CD14-positive monocyte (primary cell): Measurements from ENCODE around the gene AATK. TPM values are rescaled to one million over a fixed set of nuclear protein-coding genes. Genes with fewer than 3 reads are reported as not detected.

Experiments
- DNase-seq, 3 donors: peaks; one replicate each; pipeline ENCODE4 v3.0.0-alpha.2; 2011 to 2022
- H2AFZ ChIP-seq: 2 replicates; pipeline ENCODE4 v1.6.0; 2012; ENCODE audit warnings: mild to moderate bottlenecking, low read depth, low read length, inconsistent platforms; ENCODE audit not compliant: insufficient read depth, poor library complexity, severe bottlenecking
- H3K27ac ChIP-seq, 2 donors: 1 replicate in 1 of 2; 2 replicates in 1 of 2; pipeline ENCODE4 v1.5.1; 2012 to 2013; ENCODE audit warnings: low read length in 2 of 2, control low read depth in 1 of 2, inconsistent platforms in 1 of 2, low read depth in 1 of 2, mild to moderate bottlenecking in 1 of 2
- H3K27me3 ChIP-seq, 2 donors: one replicate each; pipeline versions ENCODE4 v1.6.0 to v1.6.1; 2011 to 2013; ENCODE audit warnings: low read length in 2 of 2; ENCODE audit not compliant: control insufficient read depth in 2 of 2, insufficient read depth in 2 of 2
- H3K36me3 ChIP-seq, 2 donors: replicated peaks in 1 of 2; 1 replicate in 1 of 2; 2 replicates in 1 of 2; pipeline versions ENCODE4 v1.5.1 to v1.6.1; 2012 to 2013; ENCODE audit warnings: low read length in 2 of 2, control low read depth in 1 of 2, inconsistent platforms in 1 of 2, mild to moderate bottlenecking in 1 of 2; ENCODE audit not compliant: insufficient read depth in 2 of 2, control insufficient read depth in 1 of 2
- H3K4me1 ChIP-seq, 2 donors: 1 replicate in 1 of 2; 2 replicates in 1 of 2; pipeline versions ENCODE4 v1.5.1 to v1.6.1; 2012 to 2013; ENCODE audit warnings: low read length in 2 of 2, control low read depth in 1 of 2, inconsistent platforms in 1 of 2, mild to moderate bottlenecking in 1 of 2, moderate library complexity in 1 of 2; ENCODE audit not compliant: insufficient read depth in 2 of 2, control insufficient read depth in 1 of 2
- H3K4me2 ChIP-seq: replicated peaks from 2 replicates; pipeline ENCODE3; 2012; ENCODE audit warnings: low read length, moderate library complexity, mild to moderate bottlenecking; ENCODE audit not compliant: poor library complexity, severe bottlenecking; ENCODE audit errors: extremely low read depth
- H3K4me3 ChIP-seq, 3 experiments: fragments of 200-600 bp in 1 of 3; sonication (generic) in 1 of 3; replicated peaks in 1 of 3; 1 replicate in 2 of 3; 2 replicates in 1 of 3; pipeline ENCODE4 v1.5.1; 2011 to 2013; ENCODE audit warnings: low read length in 3 of 3, mild to moderate bottlenecking in 3 of 3, control low read depth in 2 of 3, low read depth in 2 of 3, inconsistent platforms in 1 of 3, moderate library complexity in 1 of 3
- H3K79me2 ChIP-seq: 2 replicates; pipeline ENCODE4 v1.6.0; 2012; ENCODE audit warnings: mild to moderate bottlenecking, control low read depth, inconsistent platforms, low read length, moderate library complexity; ENCODE audit not compliant: insufficient read depth
- H3K9ac ChIP-seq: 2 replicates; pipeline ENCODE4 v1.6.0; 2017; ENCODE audit warnings: low read length, mild to moderate bottlenecking; ENCODE audit not compliant: insufficient read depth, poor library complexity, severe bottlenecking
- H3K9me3 ChIP-seq, 2 donors: replicated peaks in 1 of 2; 1 replicate in 1 of 2; 2 replicates in 1 of 2; pipeline versions ENCODE4 v1.5.1 to v1.6.1; 2012 to 2013; ENCODE audit warnings: low read length in 2 of 2, control low read depth in 1 of 2; ENCODE audit not compliant: control insufficient read depth in 1 of 2, insufficient read depth in 1 of 2
- H4K20me1 ChIP-seq: 2 replicates; pipeline ENCODE4 v1.6.0; 2012; ENCODE audit warnings: mild to moderate bottlenecking, low read length, control low read depth, moderate library complexity; ENCODE audit not compliant: insufficient read depth
- H3K27ac Mint-ChIP-seq, 7 donors: one replicate each; pipeline ENCODE4 v1.8.0; 2020; ENCODE audit warnings: mild to moderate bottlenecking in 7 of 7, mixed read lengths in 7 of 7, moderate library complexity in 6 of 7, inconsistent platforms in 2 of 7
- H3K27me3 Mint-ChIP-seq, 3 donors: one replicate each; pipeline ENCODE4 v1.8.0; 2021 to 2022; ENCODE audit warnings: low read depth in 3 of 3, mild to moderate bottlenecking in 3 of 3, mixed read lengths in 3 of 3, moderate library complexity in 3 of 3, inconsistent platforms in 1 of 3
- H3K36me3 Mint-ChIP-seq, 2 donors: one replicate each; pipeline ENCODE4 v1.8.0; 2020; ENCODE audit warnings: mixed read lengths in 2 of 2, inconsistent platforms in 1 of 2, mild to moderate bottlenecking in 1 of 2
- H3K4me1 Mint-ChIP-seq: one replicate; pipeline ENCODE4 v1.8.0; 2020; ENCODE audit warnings: mild to moderate bottlenecking, mixed read lengths
- H3K4me3 Mint-ChIP-seq, 2 donors: one replicate each; pipeline ENCODE4 v1.8.0; 2020; ENCODE audit warnings: mild to moderate bottlenecking in 2 of 2, mixed read lengths in 2 of 2, moderate library complexity in 1 of 2
- H3K9me3 Mint-ChIP-seq, 7 donors: one replicate each; pipeline ENCODE4 v1.8.0; 2020 to 2022; ENCODE audit warnings: mixed read lengths in 7 of 7, mild to moderate bottlenecking in 6 of 7, moderate library complexity in 6 of 7, inconsistent platforms in 2 of 7
- WGBS: methylation state at CpG from one replicate; pipeline ENCODE4 v1.1.5; 2013; ENCODE audit warnings: missing lambda C conversion rate; ENCODE audit not compliant: insufficient coverage; 5-methylcytosine and 5-hydroxymethylcytosine counted together
- intact Hi-C, 2 donors: fragments of 100-400 bp; cut with micrococcal nuclease; formaldehyde crosslinking; loops; one replicate each; pipeline versions ENCODE4 v1.15.0 to v1.15.1; 2023
- polyA plus RNA-seq, 3 donors: library from polyadenylated mRNA; depleted of rRNA in 1 of 3; unstranded in 2 of 3; stranded (reverse) in 1 of 3; fragments of 300-500 nt in 2 of 3; fragments of >200 nt in 1 of 3; fragmentation: Illumina TruSeq in 2 of 3; gene quantifications; 1 replicate in 2 of 3; 2 replicates in 1 of 3; pipeline ENCODE4 v1.2.3, GENCODE V29; 2012 to 2021
- TF ChIP-seq, protein P1 (sequence below): fragments of 200-600 bp; IDR thresholded peaks from one replicate; pipeline ENCODE4 v1.8.0; 2022; ENCODE audit warnings: antibody characterized with exemption, mild to moderate bottlenecking

Gene AATK
- polyA plus RNA-seq, 3 donors, result 0.93 to 15.3 (median 2.0) TPM

- no peak for DNase-seq
- intact Hi-C loops, result no loop called here
- Histone ChIP-seq H3K36me3 (no peaks in the 10 kb centered on the region), H3K27ac (no peak overlapping the region), H2AFZ (no peak overlapping the region), H3K4me3 (no peak overlapping the region), H3K4me1 (no peaks in the 10 kb centered on the region), H3K27me3 (peaks cover 0 to 20% of the 10 kb centered on the region in 2 donors), H3K79me2 (no peaks in the 10 kb centered on the region), H3K9ac (no peak overlapping the region), H4K20me1 (no peaks in the 10 kb centered on the region), H3K4me2 (no peak overlapping the region), H3K9me3 (peaks cover 0 to 3% of the 10 kb centered on the region in 2 donors)
- Mint-ChIP-seq H3K27me3 (peaks cover 13 to 29% (median 17%) of the 10 kb centered on the region in 3 donors), H3K36me3 (no peaks in the 10 kb centered on the region), H3K4me3 (no peak overlapping the region), H3K27ac (no peak overlapping the region), H3K4me1 (peaks cover 2% of the 10 kb centered on the region), H3K9me3 (peaks cover 0 to 7% (median 0%) of the 10 kb centered on the region in 7 donors)
- TF ChIP-seq, protein P1, sequence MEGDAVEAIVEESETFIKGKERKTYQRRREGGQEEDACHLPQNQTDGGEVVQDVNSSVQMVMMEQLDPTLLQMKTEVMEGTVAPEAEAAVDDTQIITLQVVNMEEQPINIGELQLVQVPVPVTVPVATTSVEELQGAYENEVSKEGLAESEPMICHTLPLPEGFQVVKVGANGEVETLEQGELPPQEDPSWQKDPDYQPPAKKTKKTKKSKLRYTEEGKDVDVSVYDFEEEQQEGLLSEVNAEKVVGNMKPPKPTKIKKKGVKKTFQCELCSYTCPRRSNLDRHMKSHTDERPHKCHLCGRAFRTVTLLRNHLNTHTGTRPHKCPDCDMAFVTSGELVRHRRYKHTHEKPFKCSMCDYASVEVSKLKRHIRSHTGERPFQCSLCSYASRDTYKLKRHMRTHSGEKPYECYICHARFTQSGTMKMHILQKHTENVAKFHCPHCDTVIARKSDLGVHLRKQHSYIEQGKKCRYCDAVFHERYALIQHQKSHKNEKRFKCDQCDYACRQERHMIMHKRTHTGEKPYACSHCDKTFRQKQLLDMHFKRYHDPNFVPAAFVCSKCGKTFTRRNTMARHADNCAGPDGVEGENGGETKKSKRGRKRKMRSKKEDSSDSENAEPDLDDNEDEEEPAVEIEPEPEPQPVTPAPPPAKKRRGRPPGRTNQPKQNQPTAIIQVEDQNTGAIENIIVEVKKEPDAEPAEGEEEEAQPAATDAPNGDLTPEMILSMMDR, result no peak
- WGBS, result 96% methylated on average over 17 of the region's 19 CpGs
Measured at GRCh38 chr17:81181811-81182185, 15.8 kb upstream of the AATK start.

DNA sequence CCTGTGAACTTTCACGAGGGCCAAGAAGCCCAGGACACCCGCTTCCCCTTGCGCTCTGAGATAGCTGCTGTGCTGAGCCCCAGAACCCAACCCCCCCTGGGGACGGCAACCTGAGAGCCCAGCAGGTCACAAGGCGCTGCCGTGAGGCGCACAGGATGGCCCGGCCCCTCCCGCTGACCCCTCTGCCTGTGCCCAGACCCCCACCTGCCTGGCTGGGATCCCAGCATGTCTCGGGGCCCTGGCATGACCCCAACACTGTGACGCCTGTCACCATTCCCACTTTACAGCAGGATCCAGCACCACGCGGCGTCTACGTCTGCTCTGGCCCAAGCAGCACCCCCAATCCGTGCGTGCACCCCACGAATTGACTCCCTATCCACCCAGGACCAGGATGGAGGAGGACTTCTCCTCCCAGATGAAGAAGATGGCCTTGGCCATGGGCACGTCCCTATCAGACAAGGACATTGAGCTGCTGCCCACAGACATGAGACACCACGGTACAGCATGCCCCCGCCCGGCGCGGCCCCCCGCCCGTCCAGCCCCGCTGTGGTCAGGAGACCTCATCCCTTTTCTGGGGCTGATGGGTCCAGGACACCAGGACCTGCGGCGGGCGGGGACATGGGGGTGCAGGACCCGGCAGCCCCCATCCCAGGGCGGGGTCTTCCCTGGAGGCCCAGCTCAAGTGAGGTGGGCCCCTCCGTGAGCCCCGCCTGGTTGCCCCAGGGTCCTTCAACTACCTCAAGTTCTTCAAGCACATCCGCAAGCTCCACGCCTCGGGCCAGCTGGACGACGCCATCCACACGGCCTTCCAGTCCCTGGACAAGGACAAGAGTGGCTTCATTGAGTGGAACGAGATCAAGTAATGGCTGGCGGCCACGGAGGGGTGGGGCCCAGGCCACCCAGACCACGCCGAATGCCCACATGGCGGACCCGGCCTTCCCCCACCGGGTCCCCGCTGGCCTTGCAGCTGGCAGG lies 15.1 kb upstream of the AATK start:
- H3K4me1 ChIP-seq, result no peaks in the 10 kb centered on the region
- peaks cover 0 to 7% (median 0%) of the 10 kb centered on the region in 7 donors for H3K9me3 Mint-ChIP-seq
- H3K27me3 Mint-ChIP-seq, result peaks cover 15 to 28% (median 17%) of the 10 kb centered on the region in 3 donors
- peaks cover 0 to 3% of the 10 kb centered on the region in 2 donors for H3K9me3 ChIP-seq
- intact Hi-C loops, result no loop called here
- H2AFZ ChIP-seq, result no peak overlapping the region
- TF ChIP-seq, protein P1, result no peak
- no peak overlapping the region for H3K27ac Mint-ChIP-seq
- DNase-seq, result no peak
- peaks cover 0 to 20% of the 10 kb centered on the region in 2 donors for H3K27me3 ChIP-seq
- no peaks in the 10 kb centered on the region for H3K36me3 Mint-ChIP-seq
- no peak overlapping the region for H3K9ac ChIP-seq
- no peaks in the 10 kb centered on the region for H3K36me3 ChIP-seq
- peaks cover 2% of the 10 kb centered on the region for H3K4me1 Mint-ChIP-seq
- no peak overlapping the region for H3K4me3 ChIP-seq
- H4K20me1 ChIP-seq, result no peaks in the 10 kb centered on the region
- no peak overlapping the region for H3K27ac ChIP-seq
- no peak overlapping the region for H3K4me3 Mint-ChIP-seq
- H3K4me2 ChIP-seq, result no peak overlapping the region
- no peaks in the 10 kb centered on the region for H3K79me2 ChIP-seq
- 96% methylated on average over 39 of the region's 49 CpGs for WGBS
